Hepatocyte (in vitro differentiated cells): ENCODE measurements around the gene LRRK1.

ENCODE experiments used
- CTCF ChIP-seq: fragments of 200-600 bp; sonication (generic); IDR thresholded peaks from 2 replicates; pipeline ENCODE4 v1.5.1; 2016; ENCODE audit warnings: antibody characterized with exemption, mild to moderate bottlenecking; ENCODE audit not compliant: poor library complexity
- EZH2 ChIP-seq: fragments of 200-600 bp; sonication (generic); IDR thresholded peaks from 2 replicates; pipeline ENCODE4 v1.6.1; 2016; ENCODE audit warnings: antibody characterized with exemption, mild to moderate bottlenecking, borderline replicate concordance
- EZH2phosphoT487 ChIP-seq: fragments of 200-600 bp; sonication (generic); IDR thresholded peaks from one replicate; pipeline ENCODE4 v1.6.1; 2018; ENCODE audit warnings: antibody characterized with exemption, mild to moderate bottlenecking, low read depth, moderate library complexity; ENCODE audit not compliant: unreplicated experiment, severe bottlenecking

- TF ChIP-seq CTCF = no peak
- TF ChIP-seq EZH2phosphoT487 = no peak
- no peak for TF ChIP-seq EZH2
These were observed 25.8 kb downstream of the LRRK1 start for GRCh38 chr15:100944986-100945385.
